ENCODE measurements around the gene ASH1L. TPM values are rescaled to one million over a fixed set of nuclear protein-coding genes. Genes with fewer than 3 reads are reported as not detected.

ASH1L gene
- total RNA-seq, 1 experiment from 2014 or later = 36.0 TPM

DNA sequence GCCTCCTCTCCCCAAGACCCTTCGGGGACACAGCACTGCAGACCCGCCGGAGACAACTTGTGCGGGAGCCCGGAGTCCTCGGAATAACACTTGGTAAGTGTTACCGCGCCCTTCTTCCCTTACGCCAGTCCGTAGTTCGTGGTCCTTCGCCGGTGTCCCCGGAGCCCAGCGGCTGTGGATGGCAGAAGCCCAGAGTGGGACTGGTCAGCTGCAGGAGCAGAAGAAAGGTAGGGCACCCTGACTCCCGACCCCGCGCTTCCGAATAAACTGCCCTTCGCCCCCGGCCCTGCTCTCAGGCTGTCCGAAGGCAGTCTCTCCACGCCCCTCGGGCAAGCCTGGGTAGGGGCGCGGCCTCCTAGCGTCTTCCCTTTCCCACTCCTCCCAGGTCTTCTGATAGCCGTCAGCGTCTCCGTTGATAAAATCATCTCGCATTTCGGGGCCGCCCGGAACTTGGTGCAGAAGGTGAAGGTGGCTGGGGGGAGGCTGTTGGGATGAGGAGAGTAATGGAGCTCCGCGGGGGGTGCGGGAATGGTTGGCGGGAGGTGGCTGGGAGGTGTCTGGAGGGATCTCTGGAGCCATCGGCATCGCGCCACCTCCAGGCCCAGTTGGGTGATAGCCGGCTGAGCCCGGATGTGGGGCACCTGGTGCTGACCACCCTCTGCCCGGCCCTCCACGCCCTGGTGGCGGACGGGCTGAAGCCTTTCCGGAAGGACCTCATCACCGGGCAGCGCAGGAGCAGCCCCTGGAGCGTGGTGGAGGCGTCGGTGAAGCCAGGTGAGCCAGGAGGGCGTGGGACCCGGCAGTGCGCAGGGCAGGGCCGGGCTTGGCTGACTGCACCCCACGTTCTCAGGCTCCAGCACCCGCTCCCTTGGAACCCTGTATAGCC lies 237.6 kb downstream of the ASH1L start:
- H3K27me3 ChIP-seq (ENCODE audit: insufficient read depth, low read depth) = no peaks in the 10 kb centered on the region
- no peaks in the 10 kb centered on the region for H3K9me2 ChIP-seq (ENCODE audit: insufficient read depth)
- H3K4me2 ChIP-seq = peak overlapping the region; percentile 98
- peaks cover 4% of the 10 kb centered on the region; the same call in 1 of the 2 replicates for H3K36me3 ChIP-seq (ENCODE audit: low read depth)
- peaks cover 9% of the 10 kb centered on the region; the same call in 1 of the 2 replicates for H3K4me1 ChIP-seq (replicated peaks; ENCODE audit: insufficient read depth)
- H3K79me2 ChIP-seq (ENCODE audit: low read depth) = 0 out of 2 replicates have a peak, but pooled peaks cover 4% of the 10 kb centered on the region
- H3F3A ChIP-seq (ENCODE audit: insufficient read depth, low read depth) = peaks cover 29% of the 10 kb centered on the region
- DNase-seq = peak; percentile 44 to 70
- H3K27ac ChIP-seq = no peak overlapping the region
- peak overlapping the region; percentile 100 for H2AFZ ChIP-seq
- intact Hi-C loops (cut with micrococcal nuclease; ENCODE audit: unreplicated experiment) = loop anchor here (2.0 to 5.0 kb wide), 4 partner anchors 63 to 353 kb away; partner anchors contain the start of genes CKS1B, SCAMP3 and SHC1
- H4K20me1 ChIP-seq (ENCODE audit: insufficient read depth) = no peaks in the 10 kb centered on the region; the same call in 1 of the 2 replicates
- H3K9me3 ChIP-seq (ENCODE audit: insufficient read depth, low read depth) = no peaks in the 10 kb centered on the region
- BruUV-seq (replicated peaks) = TSS peak; percentile 14
- CTCF ChIA-PET = no interaction called here
- TF ChIP-seq, protein P1, sequence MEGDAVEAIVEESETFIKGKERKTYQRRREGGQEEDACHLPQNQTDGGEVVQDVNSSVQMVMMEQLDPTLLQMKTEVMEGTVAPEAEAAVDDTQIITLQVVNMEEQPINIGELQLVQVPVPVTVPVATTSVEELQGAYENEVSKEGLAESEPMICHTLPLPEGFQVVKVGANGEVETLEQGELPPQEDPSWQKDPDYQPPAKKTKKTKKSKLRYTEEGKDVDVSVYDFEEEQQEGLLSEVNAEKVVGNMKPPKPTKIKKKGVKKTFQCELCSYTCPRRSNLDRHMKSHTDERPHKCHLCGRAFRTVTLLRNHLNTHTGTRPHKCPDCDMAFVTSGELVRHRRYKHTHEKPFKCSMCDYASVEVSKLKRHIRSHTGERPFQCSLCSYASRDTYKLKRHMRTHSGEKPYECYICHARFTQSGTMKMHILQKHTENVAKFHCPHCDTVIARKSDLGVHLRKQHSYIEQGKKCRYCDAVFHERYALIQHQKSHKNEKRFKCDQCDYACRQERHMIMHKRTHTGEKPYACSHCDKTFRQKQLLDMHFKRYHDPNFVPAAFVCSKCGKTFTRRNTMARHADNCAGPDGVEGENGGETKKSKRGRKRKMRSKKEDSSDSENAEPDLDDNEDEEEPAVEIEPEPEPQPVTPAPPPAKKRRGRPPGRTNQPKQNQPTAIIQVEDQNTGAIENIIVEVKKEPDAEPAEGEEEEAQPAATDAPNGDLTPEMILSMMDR (conservative IDR thresholded peaks at IDR 0.05) = peak; percentile 63
- no peak for TF ChIP-seq EZH2 (IDR thresholded peaks at IDR 0.05; ENCODE audit: low read depth)
- H3K4me3 ChIP-seq = peak overlapping the region; percentile 96
- POLR2A ChIA-PET (ENCODE audit: unreplicated experiment) = no interaction called here

DNA sequence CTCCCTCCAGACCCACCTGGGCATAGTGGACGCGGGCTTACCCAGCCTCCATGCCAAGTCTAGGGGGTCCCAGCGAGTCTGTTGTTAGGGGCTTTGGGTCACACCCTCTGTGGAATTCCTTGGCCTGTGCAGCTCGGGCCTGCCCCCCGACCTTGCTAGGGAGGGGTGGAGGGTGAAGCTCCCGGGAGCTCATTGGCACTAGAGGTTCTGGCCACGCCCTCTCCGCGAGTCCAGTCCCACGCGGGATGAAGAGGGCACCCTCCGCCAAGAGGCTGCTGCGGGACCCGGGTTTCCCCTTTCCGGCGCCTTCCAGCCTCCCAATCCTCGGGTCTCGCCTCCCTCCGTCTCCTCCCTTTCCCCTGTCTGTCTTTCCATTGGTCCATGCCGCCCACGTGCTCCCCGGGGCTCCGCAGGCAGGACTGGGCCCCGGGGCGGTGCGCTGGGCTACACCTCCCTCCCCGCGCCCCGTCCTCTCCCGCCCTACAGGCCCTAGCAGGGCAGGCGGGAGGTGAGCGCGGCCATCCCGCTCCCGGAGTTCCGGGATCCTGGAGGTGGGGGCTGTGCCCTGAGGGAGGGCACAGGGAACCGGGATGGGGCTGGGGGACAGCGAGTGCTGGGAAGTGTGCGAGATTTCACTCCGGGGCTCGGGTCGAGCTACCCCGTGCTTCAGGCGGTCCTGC lies 238.4 kb downstream of the ASH1L start:
- Histone ChIP-seq H3K4me2 (peak overlapping the region; percentile 98), H3K79me2 (ENCODE audit: low read depth) (0 out of 2 replicates have a peak, but pooled peaks cover 4% of the 10 kb centered on the region), H3K9me3 (ENCODE audit: insufficient read depth, low read depth) (no peaks in the 10 kb centered on the region), H3K27me3 (ENCODE audit: insufficient read depth, low read depth) (no peaks in the 10 kb centered on the region), H3K36me3 (ENCODE audit: low read depth) (peaks cover 4% of the 10 kb centered on the region; the same call in 1 of the 2 replicates), H2AFZ (peak overlapping the region; percentile 100), H3K4me1 (replicated peaks; ENCODE audit: insufficient read depth) (peaks cover 9% of the 10 kb centered on the region; the same call in 1 of the 2 replicates), H3K4me3 (peak overlapping the region; percentile 96), H4K20me1 (ENCODE audit: insufficient read depth) (no peaks in the 10 kb centered on the region; the same call in none of the 2 replicates), H3K27ac (peak overlapping the region; percentile 49), H3F3A (ENCODE audit: insufficient read depth, low read depth) (peaks cover 31% of the 10 kb centered on the region), H3K9me2 (ENCODE audit: insufficient read depth) (no peaks in the 10 kb centered on the region)
- ChIA-PET POLR2A (ENCODE audit: unreplicated experiment) (interaction anchor here (0.5 to 1.2 kb wide), 11 partner anchors 14 to 1334 kb away, joined by 3 to 24 read pairs (median 3); partner anchors contain the start of gene HCN3), CTCF (interaction anchor here (1.0 kb wide), 1 partner anchor 73 kb away, joined by 12 read pairs; no protein-coding TSS in a partner anchor)
- intact Hi-C loops (cut with micrococcal nuclease; ENCODE audit: unreplicated experiment) = loop anchor here (2.0 to 5.0 kb wide), 4 partner anchors 62 to 352 kb away; partner anchors contain the start of genes CKS1B, SCAMP3 and SHC1
- BruUV-seq (replicated peaks) = no TSS peak
- peak; percentile 86 to 96 for DNase-seq
- TF ChIP-seq, protein P1 (conservative IDR thresholded peaks at IDR 0.05) = no peak
- no peak for TF ChIP-seq EZH2 (IDR thresholded peaks at IDR 0.05; ENCODE audit: low read depth)

GRCh38 chr1:155323729-155324036 lies 238.9 kb downstream of the ASH1L start:
- Histone ChIP-seq H3F3A (ENCODE audit: insufficient read depth, low read depth) (peaks cover 36% of the 10 kb centered on the region), H3K9me2 (ENCODE audit: insufficient read depth) (no peaks in the 10 kb centered on the region), H3K27me3 (ENCODE audit: insufficient read depth, low read depth) (no peaks in the 10 kb centered on the region), H3K36me3 (ENCODE audit: low read depth) (peaks cover under 1% of the 10 kb centered on the region; the same call in 1 of the 2 replicates), H2AFZ (peak overlapping the region; percentile 100), H3K4me2 (peak overlapping the region; percentile 98), H3K9me3 (ENCODE audit: insufficient read depth, low read depth) (no peaks in the 10 kb centered on the region), H3K27ac (peak overlapping the region; percentile 49), H4K20me1 (ENCODE audit: insufficient read depth) (no peaks in the 10 kb centered on the region; the same call in none of the 2 replicates), H3K4me3 (peak overlapping the region; percentile 96), H3K79me2 (ENCODE audit: low read depth) (0 out of 2 replicates have a peak, but pooled peaks cover 4% of the 10 kb centered on the region), H3K4me1 (replicated peaks; ENCODE audit: insufficient read depth) (peaks cover 9% of the 10 kb centered on the region; the same call in 1 of the 2 replicates)
- BruUV-seq (replicated peaks) = no TSS peak
- TF ChIP-seq, protein P1 (conservative IDR thresholded peaks at IDR 0.05) = no peak
- no peak for TF ChIP-seq EZH2 (IDR thresholded peaks at IDR 0.05; ENCODE audit: low read depth)
- CTCF ChIA-PET = interaction anchor here (1.0 kb wide), 1 partner anchor 73 kb away, joined by 12 read pairs; no protein-coding TSS in a partner anchor
- POLR2A ChIA-PET (ENCODE audit: unreplicated experiment) = interaction anchor here (0.5 to 1.2 kb wide), 12 partner anchors 14 to 1333 kb away, joined by 3 to 24 read pairs (median 3); partner anchors contain the start of gene HCN3
- DNase-seq = peak; percentile 79 to 90
- intact Hi-C loops (cut with micrococcal nuclease; ENCODE audit: unreplicated experiment) = loop anchor here (1.0 to 5.0 kb wide), 8 partner anchors 15 to 351 kb away; partner anchors contain the start of genes CKS1B, FDPS, HCN3 and KRTCAP2

Measured in PC-9 (cell line).